GM21576 (cell line): ENCODE data around the gene GOLGA6A.
"Not testable (repeated sequence)": the region's sequence is repeated elsewhere in the genome, so short reads cannot be mapped to it uniquely, and the experiment has no call there.

Experiments used
- ATAC-seq: cut with Tn5 transposase; IDR thresholded peaks from one replicate; pipeline ENCODE4 v1.9.1; 2021; ENCODE audit warnings: mild to moderate bottlenecking, moderate library complexity; ENCODE audit not compliant: unreplicated experiment

The GOLGA6A gene, protein sequence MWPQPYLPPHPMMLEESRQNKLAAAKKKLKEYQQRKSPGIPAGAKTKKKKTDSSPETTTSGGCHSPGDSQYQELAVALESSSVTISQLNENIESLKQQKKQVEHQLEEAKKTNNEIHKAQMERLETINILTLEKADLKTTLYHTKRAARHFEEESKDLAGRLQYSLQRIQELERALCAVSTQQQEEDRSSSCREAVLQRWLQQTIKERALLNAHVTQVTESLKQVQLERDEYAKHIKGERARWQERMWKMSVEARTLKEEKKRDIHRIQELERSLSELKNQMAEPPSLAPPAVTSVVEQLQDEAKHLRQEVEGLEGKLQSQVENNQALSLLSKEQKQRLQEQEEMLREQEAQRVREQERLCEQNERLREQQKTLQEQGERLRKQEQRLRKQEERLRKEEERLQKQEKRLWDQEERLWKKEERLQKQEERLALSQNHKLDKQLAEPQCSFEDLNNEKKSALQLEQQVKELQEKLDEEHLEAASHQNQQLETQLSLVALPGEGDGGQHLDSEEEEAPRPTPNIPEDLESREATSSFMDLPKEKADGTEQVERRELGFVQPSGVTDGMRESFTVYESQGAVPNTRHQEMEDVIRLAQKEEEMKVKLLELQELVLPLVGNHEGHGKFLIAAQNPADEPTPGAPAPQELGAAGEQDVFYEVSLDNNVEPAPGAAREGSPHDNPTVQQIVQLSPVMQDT

DNA sequence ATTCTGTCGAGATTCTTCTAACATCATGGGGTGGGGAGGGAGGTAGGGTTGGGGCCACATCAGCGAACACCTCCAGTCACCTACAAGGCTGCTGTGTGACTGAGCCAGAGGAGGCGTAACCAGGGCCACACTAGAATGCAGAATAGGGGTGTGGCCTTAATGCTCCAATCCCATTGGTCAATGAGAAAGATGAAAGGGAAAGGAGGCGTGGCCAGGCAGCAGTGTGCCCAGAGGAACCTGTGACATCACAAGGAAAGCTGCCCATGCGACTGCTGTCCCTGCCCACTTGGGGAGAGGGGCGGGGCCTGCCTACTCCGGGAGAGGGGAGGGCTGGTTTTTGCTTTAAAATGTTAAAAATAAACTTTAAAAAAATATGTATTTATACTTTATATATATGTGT is at the start of gene GOLGA6A:
GOLGA6A (minus strand) TSS at position 101 of the 400 bp plus-strand sequence; CDS start at position 60, 41 bp downstream.
- ATAC-seq: not testable (repeated sequence)

DNA sequence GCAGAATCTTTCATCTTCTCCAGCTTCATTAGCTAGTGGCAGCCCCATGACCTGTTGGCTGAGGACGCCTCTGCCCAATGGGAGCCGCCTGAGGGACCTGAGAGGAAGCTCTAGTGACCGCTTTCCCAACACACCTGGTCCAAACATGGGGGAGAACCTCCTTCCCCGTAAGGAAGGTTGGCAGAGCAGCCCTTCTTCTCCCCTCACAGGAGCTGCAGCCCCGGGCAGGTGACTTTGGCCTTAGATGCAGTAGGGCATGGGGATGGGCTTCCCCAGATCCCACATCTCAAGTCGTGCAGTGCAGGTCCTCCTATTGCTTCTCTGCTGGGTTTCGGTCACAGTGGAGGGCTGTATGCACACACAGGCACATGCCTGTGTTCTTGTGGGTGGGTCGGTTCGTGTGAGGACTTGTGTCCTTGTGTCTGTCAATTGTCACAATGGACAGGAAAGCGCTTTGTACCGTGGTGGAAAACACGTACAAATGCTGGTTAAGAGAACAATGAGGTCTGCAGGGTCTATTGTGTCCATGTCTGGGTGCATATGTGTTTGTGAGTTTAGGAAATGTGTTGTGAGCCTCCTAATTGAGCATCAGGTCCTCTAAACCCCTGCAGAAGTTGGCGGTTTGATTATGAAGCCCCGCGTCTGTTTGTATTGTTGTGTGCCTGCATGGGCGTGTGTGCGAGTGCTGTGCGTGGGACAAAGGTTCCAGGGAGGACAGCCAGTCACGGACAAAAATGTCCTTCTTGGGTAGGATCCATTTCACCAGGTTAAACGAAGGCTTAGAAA is 49.5 kb upstream of the GOLGA6A start:
- no peak for ATAC-seq

DNA sequence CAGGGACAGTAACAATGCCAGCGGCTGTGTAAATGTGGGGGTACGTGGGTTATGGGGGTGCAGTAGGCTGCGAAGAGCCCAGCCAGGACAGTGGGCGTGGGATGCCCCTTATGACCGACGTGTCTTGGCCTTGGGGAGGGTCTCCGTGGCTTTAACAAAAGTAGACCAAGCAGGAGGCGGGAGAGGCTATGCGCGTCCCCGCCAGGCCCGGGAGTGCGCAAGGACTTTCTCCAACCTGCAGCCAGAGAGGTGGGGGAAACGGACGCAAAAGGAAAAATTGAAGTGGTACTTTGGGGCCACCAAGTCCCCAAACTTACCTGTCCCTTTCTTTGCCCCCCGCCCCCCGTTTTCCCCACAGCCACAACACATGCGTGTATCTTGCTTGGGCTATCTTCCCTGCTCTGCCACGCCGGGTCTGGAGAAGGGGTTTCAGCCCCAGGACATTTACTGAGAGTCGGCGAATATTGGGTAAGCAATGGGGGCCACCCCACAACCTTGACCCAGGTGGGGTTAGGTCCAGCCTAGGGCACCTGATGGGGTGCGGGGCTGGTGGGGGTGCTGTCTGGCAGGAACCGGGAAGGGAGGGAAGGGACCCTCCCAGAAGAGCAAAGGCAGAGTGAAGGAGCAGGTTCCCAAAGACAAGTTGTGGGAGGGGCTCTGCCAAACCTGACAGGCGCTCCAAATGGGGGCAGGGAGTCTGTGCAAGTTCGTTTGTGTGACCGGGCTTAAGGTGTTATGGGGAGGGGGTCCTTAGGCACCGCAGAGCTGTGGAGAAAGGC is 48.7 kb upstream of the GOLGA6A start:
- ATAC-seq: no peak

DNA sequence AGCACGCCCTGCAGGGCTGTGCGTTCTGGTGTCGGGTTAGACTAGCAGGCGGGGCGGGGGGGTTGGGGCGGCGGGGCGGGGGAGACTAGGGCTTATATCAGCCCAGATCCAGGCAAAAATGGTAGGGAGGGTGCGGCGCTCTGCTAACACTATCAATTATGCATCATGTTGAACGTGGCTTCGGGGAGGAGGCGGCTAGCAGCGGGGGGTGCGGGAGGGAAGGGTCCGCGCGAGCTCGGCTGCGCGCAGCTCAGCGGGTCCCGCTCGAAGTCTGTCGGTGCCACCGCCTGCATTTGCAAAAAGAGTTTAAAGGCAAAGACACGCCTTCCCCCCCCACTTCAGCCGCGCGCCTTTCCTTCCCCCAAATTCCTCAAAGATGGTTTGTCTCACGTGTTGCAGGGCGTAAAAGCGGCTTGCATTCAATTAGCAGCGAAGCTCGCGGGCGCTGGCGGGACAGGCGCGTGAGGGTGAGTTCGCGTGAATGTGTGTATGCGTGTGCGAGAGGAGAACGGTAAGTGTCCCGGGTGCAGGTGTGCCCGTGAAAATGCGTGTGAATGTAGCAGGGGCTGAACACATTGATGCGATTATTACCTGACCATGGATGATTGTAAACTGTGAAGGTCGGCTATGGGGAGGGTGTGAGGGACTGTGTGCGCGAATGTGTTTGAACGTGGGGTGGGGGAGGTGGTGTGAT is 48.0 kb upstream of the GOLGA6A start, which contains the start of gene ISLR2:
ISLR2 (plus strand) TSS at position 432 of the 694 bp plus-strand sequence. CDS start 2,169 bp downstream, outside the sequence.
- no peak for ATAC-seq

DNA sequence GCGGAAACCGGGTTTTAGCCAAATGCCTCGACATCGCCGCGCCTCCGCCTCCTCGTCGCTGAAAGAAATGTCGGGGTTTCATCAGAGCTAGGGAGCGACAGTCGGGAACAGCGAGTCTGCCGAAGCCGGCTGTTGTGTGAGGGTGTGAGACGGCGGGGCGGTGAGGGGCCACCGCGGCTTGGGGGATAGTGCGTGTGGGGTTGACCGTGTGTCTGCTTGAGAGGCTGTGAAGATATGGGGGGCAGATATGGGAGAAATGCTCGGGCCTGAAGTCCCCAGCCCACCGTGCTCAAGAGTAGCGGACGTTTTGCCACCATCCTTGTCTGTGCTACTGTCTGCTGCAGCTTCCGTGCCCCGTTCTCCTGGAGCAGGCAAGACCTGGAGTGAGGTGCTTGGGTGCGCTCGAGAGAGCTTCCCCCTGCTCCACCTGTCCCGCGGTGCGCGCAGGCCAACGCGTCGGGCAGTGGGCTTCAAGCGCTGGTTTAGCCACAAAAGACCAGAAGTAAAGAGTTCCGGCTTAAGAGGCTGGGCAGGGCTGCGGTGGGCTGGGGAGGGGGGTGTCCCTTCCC is 47.3 kb upstream of the GOLGA6A start:
- no peak for ATAC-seq

DNA sequence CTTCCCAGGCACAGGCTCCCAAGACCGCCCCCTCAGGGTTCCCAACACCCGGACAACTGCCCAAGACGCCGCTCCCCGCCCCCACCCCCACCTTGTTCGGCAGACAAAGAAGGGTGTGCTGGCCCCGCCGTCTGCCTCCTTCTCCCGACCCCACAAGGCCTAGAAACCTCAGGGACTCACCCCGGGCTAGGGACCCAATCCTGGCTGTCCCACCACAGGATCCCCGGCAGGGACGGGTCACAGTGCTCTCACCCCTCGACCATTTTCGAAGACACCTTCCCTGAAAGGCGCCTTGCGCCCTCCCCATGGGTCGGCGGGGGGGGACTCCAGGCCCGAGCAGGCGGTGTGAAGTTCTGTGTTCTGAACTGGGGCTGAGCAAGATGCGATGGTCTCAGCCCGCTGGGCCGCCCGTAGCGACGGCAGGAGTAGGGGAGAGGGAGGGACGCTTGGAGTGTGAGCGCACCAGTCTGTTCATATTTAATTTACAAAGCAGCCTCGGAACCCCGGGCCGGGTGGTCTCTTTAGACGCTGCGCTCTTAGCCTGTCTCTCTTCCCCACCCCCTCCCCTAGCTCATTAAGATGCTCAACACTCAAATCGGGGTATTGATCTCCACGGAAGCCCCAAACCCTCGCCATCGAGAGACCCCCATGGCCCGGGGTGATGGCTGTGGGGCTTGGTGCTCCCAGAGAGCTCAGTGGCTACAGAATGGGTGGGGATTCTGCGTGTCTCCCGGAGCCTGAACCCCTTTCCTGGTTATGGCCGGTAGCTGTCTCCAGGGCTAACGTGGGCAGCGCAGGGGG is 46.6 kb upstream of the GOLGA6A start:
- no peak for ATAC-seq

DNA sequence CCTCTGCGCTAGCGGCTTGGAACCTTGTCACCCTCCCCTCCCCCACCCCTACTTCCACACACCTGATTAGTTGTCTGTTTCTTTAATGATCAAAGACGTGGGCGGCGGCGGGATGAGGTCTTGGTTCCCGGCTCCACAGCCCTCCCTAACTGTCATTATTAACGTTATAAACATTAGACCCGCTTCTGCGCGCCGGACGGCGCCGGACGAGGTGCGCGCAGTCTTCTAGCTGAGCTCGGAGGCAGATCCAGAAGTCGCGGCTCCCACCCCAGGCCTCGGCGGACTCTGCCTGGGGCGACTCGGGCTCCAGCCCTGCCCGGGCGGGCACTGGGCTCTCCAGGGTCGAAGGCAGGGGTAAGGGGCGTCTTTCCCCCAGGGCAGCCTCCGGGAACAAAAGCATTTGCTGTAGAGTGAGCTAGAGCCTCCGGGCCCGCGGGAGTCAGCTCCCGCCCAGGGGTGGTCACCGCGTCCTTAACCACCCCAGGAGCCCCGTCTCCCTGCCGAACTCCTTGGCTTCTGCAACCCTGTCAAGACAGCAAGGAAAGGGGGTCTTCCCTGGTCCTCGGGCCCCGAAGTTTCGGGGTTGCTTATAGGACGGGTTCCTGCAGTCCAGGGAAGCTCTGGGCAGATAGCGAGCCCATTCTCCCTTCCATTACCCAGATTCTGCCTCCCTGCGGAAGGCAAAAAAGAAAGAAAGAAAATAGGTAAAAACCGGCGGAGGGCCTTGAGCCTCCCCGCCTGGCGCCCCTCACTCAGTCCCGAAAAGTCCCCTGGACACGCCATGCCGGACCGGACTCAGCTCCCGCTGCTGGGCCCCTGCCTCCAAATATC is 45.8 kb upstream of the GOLGA6A start:
- ATAC-seq: no peak

DNA sequence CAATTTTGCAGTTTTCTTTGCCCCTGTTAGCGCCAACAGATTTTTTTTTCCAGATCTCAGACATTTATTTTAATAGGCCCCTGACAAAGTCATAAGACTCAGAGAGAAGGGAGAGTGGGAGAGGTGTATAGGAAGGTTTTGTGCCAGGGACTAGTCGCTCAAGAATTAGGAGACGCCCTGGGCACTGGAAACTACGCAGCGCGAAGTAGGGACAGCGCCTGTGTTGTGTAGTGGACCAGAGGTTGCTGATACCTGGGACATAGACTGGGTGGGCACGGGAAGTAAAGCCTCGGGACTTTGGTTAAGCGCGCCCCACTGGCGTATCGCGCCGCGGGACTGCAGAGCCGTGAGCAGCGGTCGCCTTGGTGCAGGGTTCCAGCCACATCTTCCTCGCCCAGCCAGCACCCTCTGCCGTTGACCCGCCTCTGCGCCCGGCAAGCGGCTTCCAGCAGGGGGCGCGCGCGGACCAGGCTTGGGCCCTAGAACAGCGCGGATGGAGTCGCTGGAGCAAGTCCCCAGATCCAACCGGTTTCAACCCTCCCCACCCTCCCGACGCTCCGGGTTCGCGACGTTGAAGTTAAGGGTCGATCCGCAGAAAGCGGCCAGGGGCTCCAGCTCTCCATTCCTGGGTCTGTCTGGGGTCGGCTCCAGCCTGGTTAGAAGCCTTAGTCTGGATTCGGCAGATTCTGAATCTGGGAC is 45.1 kb upstream of the GOLGA6A start:
- peak; percentile 49 for ATAC-seq

DNA sequence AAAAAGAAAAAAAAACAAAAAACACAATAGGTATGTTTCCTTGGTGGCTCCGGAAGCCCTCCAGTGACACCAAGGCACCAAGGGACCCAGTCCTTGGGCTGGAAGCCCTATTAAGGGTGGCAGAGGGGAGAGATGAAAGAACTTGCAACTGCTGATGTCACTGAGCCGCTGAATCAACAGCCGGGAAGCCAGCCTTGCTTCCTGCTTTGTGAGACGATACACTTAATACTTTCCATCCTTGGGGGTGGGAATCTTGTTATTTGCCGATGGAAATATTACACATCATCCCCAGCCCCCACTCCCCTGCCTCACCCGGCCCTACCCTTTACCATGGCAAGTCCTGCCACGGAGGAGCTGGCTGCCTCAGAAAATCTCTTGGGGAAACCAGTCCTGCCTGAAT is 42.4 kb upstream of the GOLGA6A start:
- ATAC-seq: no peak

DNA sequence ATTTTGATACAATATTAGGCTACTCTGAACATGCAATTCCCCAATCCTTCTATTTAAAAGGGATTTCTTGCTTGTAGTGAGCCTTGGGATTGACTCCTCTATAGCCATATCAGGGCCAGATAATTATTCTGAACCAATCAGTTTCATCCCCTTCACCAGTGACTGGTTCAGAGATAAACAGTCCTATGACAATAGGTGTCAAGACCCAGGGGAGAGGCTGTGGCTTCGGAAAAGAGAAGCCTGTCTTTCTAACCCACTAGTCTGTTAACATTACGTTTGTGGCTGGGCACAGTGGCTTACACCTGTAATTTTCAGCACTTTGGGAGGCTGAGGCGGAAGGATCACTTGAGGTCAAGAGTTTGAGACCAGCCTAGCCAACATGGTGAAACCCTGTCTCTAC is 41.8 kb upstream of the GOLGA6A start:
- ATAC-seq: no peak

DNA sequence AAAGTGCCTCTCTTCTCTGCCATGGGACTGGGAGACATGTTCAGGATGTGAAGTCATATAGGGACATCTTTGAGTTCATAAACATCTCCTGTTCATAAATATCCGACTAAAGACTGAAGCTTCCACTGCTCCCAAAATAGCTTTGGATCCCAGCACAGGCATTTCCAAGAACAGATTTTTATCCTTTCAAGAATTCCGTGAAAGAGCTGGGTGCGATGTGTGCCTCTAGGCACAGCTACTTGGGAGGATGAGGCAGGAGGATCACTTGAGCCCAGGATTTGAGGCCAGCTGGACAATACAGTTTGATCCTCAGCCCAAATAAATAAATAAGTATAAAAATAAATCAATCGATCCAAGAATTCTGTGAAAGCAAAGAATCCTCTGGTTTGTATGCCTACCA is 41.3 kb upstream of the GOLGA6A start:
- no peak for ATAC-seq

DNA sequence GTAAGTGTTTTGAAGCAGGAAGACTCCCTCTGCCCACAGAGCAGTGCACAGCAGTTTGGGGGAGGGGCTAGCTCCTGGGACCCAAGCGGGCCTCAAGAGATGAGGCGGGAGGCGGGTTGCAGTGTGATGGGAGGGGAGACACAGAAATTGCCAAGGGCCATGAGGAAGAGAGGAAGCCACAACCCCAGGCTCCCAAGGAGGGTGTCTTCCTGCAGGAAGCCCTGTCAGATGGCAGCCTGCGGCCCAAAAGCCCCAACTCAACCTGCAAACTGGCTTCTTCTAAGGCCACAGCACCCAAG is 40.7 kb upstream of the GOLGA6A start:
- no peak for ATAC-seq

DNA sequence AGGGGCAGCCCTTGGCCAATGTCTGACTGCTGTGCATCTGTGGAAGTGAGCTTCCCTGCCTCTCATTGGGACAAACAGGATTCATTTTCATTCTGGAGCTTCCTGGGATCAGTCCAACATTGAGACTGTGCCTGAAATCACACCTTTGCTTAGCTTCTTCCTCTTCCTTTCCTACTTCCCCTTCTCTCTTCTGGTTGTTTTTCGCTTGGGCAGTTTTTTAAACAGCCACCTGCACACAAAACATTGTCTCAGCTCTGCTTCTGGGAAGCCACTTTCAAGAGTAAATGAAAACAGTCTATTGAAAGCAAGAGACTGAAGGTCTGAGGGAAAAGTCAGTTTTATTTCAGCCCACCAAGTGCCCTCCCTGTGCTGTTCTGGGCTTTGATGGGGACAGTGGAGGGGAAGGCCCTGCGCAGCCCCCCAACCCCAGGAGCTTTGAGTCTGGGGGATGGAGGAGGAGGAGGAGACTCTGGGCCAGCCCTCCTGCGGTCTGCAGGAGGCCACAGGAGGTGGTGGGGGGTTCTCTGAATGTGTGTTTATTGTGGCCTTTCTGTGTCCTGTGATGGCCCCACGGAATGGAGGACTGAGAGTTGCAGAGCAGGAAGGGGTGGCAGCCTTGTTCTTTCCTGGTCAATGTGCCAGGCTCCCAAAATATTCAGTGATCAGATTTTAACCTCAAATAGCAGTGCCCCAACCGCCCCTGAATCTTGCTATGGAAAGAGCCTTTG is 40.2 kb upstream of the GOLGA6A start:
- no peak for ATAC-seq

DNA sequence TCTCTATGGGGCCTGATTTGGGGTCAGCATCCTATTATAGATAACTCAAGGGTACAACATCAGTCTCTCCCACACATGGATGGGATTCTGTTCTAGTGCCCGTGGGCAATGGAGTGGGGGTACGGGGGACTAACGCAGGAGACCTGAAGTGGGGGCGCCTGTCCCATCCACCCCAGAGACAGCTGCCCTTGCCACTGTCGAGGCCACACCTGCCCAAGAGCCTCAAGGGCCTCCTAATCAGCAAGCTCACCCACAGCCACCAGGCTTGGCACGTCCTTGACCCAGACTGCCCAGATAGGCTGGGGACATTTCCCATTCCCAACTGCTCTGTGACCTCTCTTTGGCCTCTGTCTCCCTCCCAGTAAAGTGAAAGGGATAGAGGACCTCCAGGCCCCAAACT is 39.5 kb upstream of the GOLGA6A start:
- ATAC-seq: no peak

DNA sequence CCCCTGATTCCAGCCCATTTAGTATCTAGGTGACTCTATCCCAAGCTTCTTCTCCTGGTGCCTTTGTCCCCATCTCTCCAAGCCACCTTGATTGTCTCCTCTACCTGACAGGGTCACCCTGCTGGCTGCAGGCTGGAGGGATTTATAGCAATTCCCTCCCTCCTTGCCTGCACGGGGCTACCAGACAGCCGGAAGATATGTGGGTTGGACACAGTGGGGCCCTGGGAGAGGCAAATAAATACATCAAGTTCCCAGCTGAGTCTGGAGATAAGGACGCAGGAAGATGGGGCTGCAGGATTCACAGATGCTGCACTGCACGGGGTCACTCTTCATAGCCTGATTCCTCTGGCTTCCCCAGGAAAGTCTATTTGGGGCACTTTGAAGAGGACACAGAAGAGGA is 38.7 kb upstream of the GOLGA6A start:
- no peak for ATAC-seq

DNA sequence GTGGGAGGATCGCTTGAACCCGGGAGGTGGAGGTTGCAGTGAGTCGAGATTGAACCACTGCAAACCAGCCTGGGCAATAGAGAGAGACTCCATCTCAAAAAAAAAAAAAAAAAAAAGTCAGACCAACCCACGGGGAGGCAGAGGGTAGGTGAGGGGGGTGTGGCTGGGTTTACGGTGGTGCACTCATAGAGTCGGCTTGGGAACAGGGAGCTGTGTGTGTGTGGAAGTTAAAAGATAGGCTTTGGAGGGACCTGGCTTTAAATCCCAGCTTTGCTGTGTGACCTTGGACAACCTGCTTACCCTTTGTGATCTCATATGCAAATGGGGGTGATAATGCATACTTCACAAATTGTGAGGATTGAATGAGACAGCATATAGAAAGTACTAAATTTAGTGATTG is 38.1 kb upstream of the GOLGA6A start:
- no peak for ATAC-seq

DNA sequence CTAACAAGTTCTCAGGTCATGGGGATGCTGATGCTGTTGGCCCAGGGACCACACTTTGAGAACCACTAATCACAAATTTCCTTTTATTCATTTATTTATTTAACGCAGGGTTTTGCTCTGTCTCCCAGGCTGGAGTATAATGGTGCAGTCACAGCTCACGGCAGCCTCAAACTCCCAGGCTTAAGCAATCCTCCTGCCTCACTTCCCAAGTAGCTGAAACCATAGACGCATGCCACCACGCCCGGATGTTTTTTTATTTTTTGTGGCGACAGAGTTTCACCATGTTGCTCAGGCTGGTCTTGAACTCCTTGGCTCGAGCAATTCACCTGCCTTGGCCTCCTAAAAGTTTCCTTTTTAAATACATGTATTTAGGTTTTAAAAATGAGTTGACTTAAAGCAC is 27.4 kb upstream of the GOLGA6A start:
- ATAC-seq: no peak
